Erythroblast (primary cell): ENCODE results near the gene CCDC85B.
"Not testable (repeated sequence)": the region's sequence is repeated elsewhere in the genome, so short reads cannot be mapped to it uniquely, and the experiment has no call there.

Experiments used
- DNase-seq, 2 experiments: peaks; one replicate each; lab custom pipeline; 2025; lab: John Stamatoyannopoulos, UW
- GATA1 ChIP-seq: IDR thresholded peaks from 2 replicates; pipeline ENCODE4 v1.6.1; 2011; ENCODE audit warnings: low read depth, mild to moderate bottlenecking, control low read depth, low read length, moderate library complexity
- POLR2A ChIP-seq: IDR thresholded peaks from 2 replicates; pipeline ENCODE4 v1.6.1; 2011; ENCODE audit warnings: mild to moderate bottlenecking, low read length

CCDC85B gene

DNA sequence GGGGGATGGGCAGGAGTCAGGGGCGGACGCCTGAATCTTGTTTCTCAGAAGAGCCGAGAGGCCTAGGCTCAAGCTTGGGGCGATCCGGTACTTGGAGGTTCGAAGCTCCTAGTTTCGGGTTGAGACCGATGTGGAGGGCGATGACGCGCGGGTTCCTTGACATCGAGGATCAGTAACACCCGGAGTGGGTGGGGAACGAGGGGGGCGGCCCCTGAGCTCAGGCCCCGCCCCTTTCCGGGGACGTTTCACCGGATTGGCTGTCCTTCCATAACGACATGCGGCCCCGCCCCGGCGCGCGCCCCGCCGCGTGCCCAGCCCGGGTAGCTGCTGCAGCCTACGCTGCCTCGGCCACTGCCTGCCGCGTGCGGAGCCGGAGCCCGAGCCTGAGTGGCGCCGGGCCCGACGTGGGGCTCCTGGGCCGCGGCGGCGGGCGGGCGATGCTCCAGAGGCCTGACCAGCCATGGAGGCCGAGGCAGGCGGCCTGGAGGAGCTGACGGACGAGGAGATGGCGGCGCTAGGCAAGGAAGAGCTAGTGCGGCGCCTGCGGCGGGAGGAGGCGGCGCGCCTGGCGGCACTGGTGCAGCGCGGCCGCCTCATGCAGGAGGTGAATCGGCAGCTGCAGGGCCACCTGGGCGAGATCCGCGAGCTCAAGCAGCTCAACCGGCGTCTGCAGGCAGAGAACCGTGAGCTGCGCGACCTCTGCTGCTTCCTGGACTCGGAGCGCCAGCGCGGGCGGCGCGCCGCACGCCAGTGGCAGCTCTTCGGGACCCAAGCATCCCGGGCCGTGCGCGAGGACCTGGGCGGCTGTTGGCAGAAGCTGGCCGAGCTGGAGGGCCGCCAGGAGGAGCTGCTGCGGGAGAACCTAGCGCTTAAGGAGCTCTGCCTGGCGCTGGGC, at the start of gene CCDC85B:
Gene CCDC85B (plus strand): TSS at position 350 of the 895 bp plus-strand sequence. CDS start 111 bp downstream, at position 461.
- no peak for TF ChIP-seq GATA1
- TF ChIP-seq POLR2A, result peak; percentile 96

DNA sequence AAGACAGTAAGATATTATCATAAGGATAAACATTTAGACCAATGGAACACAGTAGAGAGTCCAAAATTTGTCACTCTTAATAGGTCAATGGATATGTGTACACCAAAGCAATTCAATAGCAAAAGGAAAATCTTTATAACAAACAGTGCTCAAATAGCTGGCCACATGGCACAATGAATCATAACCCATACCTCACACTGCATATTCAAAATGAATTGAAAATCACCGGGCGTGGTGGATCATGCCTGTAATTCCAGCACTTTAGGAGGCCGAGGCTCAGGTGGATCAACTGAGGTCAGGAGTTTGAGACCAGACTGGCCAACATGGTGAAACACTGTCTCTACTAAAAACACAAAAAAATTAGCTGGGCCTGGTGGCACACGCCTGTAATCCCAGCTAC, 48.3 kb upstream of the CCDC85B start:
- DNase-seq, result no peak
- TF ChIP-seq POLR2A, result no peak
- TF ChIP-seq GATA1, result no peak

More for the DNA sequence above, at the start of gene CCDC85B:
- peak; percentile 97 to 99 for DNase-seq

GRCh38 chr11:65843811-65844210, 46.7 kb upstream of the CCDC85B start:
- DNase-seq, result no peak
- no peak for TF ChIP-seq GATA1
- TF ChIP-seq POLR2A, result no peak

DNA sequence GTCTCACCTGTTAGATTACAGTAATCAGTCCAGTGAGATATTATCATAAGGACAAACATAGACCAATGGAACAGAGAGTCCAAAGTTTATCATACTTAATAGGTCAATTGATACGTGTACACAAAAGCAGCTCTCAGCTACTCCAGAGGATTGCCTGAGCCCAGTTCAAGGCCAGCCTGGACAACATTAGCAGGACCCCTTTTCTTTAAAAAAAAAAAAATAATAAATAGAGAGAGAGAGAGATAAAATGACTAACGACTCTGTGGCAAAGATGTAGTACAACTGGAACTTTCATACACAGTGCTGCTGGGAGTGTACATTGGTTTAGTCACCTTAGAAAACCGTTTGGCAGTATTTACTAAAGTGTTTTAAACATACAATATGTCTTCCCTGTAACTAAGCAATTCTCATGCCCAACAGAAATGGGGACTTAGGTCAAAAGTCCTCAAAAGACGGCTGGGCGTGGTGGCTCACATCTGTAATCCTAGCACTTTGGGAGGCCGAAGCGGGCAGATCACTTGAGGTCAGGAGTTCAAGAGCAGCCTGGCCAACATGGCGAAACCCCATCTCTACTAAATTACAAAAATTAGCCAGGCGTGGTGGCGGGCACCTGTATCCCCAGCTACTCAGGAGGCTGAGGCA, 46.1 kb upstream of the CCDC85B start:
- no peak for TF ChIP-seq GATA1
- TF ChIP-seq POLR2A, result no peak
- DNase-seq, result no peak

DNA sequence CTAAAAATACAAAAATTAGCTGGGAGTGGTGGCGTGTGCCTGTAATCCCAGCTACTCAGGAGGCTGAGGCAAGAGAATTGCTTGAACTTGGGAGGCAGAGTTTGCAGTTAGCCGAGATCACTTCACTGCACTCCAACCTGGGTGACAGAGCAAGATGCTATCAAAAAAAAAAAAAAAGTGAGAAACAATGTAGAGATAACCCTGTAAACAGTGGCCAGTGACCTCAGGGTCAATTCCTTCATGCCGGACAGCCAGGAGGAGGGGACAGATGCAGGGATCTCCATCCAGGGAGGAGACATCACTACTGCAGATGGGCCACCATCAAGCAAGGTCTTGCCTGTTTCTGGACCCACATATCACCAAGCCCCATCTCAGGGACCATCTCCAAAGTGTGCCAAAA, 42.7 kb upstream of the CCDC85B start:
- DNase-seq, result no peak
- TF ChIP-seq GATA1 (no peak), POLR2A (no peak)

DNA sequence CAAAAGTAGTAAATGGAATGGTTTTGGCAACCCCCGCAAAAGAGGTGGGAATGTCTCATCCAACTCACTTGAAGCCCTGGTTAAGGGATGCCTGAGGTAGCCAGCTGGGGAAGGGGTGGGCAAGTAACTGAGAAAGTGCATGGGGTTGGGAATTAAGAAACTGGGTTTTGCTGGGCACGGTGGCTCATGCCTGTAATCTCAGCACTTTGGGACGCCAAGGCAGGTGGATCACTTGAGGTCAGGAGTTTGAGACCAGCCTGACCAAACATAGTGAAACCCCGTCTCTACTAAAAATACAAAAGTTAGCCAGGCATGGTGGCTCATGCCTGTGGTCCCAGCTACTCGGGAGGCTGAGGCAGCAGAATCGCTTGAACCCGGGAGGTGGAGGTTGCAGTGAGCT, 41.8 kb upstream of the CCDC85B start:
- not testable (repeated sequence) for DNase-seq

DNA sequence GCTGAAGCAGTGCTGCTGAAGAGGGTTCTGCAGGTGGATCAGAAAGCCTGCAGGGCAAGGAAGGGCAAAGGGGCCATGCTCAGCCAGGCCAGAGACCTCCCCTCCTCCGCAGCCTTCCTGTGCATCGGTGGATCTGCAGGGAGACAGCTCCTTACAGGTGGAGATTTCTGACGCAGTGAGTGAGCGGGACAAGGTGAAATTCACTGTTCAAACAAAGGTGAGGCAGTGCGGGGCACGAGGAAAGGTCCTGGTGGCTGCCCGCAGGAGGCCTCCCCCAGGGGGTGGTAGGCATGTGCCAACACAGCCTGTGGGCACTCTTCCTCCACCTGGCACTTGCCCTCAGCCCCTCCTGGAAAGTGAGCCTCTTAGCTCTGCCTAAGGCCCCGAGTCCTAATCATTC, 41.1 kb upstream of the CCDC85B start:
- TF ChIP-seq GATA1 (no peak), POLR2A (no peak)
- no peak for DNase-seq

- TF ChIP-seq GATA1, result no peak
- TF ChIP-seq POLR2A, result no peak
- DNase-seq, result no peak
Observed at GRCh38 chr11:65849771-65850216, 40.7 kb upstream of the CCDC85B start.

- TF ChIP-seq POLR2A (peak; percentile 15), GATA1 (no peak)
- no peak for DNase-seq
Observed at GRCh38 chr11:65850217-65851082, 40.0 kb upstream of the CCDC85B start.

- TF ChIP-seq POLR2A (no peak), GATA1 (no peak)
- peak; percentile 47 to 58 for DNase-seq
Observed at GRCh38 chr11:65851083-65851579, 39.3 kb upstream of the CCDC85B start.

DNA sequence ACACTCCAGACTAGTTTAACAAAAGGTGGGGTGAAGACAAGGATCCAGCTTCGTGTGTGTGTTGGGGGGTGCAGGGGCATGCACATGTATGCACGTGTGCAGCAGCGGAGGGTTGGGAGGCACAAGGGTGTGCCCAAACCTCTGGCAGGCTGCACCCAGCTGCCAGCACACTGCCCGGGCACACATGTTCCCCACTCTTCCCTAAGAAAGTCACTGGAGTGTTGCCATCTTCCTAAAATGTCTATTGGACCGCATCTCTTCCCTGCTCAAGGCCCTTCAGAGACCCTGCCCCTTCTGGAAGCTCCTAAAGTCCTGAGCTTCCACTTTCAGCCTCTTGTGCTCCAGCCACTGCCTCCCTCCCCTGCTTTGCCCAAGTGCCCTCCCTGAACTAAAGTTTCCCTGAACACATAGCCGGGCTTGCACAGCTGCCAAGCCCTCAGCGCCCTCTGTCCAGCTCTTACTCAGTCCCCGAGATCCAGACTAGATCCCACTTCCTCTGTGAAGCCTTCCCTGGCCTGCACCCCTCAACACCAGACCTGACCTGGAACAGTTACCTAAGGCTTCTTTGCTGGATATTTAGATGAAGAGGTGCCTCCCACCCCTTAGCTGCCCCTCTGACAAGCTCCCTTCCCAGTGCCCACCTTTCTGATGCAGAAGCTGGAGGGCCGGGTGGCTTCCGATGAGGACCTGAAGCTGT, 38.5 kb upstream of the CCDC85B start:
- DNase-seq, result no peak
- TF ChIP-seq POLR2A (peak; percentile 16), GATA1 (no peak)

DNA sequence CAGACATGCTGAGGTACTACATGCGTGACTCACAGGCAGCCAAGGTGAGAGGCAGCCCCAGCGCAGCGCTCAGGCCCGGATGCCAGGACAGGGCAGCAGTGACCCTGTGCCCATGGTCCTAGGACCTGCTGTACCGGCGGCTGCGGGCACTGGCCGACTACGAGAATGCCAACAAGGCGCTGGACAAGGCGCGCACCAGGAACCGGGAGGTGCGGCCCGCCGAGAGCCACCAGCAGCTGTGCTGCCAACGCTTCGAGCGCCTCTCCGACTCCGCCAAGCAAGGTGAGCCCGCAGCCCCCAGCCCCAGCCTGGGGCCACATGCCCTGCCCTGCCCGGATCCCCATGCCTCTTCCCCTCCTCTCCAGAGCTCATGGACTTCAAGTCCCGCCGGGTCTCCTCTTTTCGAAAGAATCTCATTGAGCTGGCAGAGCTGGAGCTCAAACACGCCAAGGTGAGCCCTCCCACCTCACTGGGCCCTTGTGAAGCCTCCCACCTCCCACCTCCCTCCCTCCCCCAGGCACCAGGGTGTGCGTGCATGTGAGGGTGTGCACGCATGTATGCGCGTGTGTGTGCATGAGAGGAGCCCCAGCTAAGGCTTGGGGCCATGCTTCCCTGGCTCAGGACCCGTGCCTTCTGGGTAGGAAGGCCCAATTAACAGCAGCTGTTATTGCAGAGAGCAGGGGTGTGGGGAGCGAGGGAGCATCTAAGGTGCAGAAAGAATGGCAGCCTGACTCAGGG, 37.8 kb upstream of the CCDC85B start:
- no peak for DNase-seq

More for the DNA sequence above, 37.8 kb upstream of the CCDC85B start:
- no peak for TF ChIP-seq GATA1
- TF ChIP-seq POLR2A, result no peak
